Hepatic stellate cell (primary cell): ENCODE results near the gene ATP4A.
A peak's percentile ranks its signal among the peaks of the same experiment; 100 is the strongest.

Source experiments
- DNase-seq: peaks from one replicate; pipeline ENCODE4 v3.0.0; 2011; ENCODE audit warnings: low spot score

Gene ATP4A

GRCh38 chr19:35524181-35524837 lies 39.1 kb downstream of the ATP4A start:
- DNase-seq = no peak

GRCh38 chr19:35522745-35523327 lies 40.6 kb downstream of the ATP4A start:
- DNase-seq = no peak

DNA sequence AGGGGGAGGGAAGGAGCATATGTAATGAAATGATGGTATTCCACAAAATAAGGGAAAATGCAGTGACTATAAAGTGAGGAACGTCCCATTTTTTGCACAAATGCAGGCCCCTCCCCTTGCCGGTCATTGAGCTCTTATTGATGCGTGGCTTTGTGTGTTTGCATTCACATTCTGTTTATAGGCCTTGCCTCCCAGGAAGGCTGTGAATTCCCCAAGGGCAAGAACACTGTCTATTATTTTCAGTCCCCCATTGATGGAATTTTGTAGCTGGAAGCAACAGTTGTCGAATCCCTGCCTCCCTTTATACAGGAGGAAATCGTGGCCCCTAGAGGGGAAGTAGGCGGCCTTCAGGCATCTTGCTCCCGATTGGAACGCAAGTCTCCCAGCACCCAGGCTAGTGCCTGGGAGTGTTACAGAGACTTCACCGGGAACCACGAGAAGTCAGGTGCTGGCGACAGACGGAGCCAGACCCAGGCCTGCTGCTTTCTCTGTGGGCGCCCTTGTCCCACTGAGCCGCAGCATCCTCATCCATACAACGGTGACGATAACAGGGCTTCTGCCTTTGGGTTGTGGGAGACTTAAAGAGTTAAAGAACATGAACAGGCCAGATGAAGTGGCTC lies 42.2 kb downstream of the ATP4A start:
- no peak for DNase-seq

DNA sequence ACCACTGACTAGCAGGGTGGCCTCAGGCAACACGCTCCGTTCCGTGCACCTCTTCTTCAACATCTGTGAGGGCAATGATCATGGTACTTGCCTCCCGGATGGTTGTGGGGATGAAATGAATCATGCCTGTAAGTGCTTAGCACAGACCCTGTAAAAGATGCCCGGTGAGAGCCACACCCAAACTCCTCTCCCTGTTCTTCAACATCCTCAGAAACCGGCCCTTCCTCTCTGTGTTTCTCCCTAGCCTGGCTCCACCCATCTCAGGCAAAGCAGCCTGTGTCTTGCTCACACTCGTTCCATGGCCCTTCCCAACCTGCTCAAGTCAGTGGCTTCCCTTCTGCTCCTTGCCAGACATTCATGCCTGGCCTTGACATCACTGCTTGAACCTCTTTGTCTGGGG lies 44.2 kb downstream of the ATP4A start:
- DNase-seq = no peak

GRCh38 chr19:35518313-35518712 lies 45.1 kb downstream of the ATP4A start:
- DNase-seq = peak; percentile 94

GRCh38 chr19:35517342-35517741 lies 46.1 kb downstream of the ATP4A start:
- DNase-seq = no peak

- no peak for DNase-seq
These were observed 47.1 kb downstream of the ATP4A start for GRCh38 chr19:35516310-35516709.

DNA sequence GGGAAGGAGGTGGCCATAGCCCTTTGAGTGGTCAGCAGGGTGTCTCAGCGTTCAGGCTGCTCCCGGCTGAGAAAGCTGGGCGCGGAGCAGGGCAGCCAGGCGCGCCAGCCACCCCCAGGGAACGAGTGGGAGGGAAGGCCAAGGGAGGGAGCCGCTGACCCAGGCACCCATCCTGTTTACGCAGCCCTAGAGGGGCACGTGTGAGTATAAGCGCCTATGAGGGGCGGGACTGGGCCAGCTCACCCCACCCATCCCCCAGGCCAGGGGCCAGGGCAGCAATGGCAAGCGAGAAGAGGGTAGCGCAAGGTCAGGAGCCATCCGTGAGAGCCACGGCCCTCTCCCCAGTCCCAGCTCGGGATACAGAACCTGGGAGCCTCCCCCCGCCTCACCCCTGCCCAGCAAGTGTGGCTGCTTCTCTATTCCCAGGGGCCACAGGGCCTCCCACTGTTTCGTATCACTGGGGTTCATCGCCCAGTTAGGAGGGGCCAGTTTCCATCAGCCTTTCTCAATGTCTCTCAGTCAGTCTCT lies 49.1 kb downstream of the ATP4A start:
- DNase-seq = no peak

DNA sequence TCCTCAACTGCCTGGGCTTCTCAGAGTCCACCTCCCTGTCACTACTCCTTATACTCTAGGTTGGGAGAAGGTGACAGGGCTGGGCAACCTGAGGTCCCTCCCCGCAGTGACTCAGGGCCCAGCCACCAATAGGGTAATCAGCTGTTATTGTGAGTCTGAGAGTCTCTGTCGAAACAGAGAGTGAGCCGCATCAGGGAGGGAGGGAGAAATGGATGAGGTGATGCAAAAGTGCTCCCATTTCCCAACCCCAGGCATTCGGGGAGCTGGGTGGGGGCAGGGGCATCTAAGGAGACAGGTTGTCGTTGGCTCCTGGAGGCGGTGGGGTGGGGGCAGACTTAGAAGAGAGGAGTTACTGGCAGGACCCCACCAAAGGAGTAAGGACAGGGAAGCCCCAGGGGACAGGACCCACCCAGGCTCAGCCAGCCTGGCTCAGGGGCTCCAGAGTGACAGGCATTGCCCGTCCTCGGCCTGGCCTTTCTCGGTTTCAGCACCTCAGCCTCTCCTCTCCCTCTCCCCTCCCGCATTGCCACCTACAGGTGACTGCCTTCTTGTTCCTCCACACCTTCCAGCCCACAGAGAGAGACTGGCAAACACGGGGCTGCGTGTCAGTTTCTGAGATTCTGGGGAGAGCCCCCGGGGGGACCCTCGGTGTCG lies 49.7 kb downstream of the ATP4A start, which contains the start of gene DMKN:
Gene DMKN, minus strand, starts transcription at position 22 of the 654 bp plus-strand sequence. CDS start 174 bp downstream, outside the sequence.
- DNase-seq = no peak

- DNase-seq = no peak
These were observed 50.4 kb downstream of the ATP4A start for GRCh38 chr19:35512831-35513627.

- no peak for DNase-seq
These were observed 52.1 kb downstream of the ATP4A start for GRCh38 chr19:35511337-35511736.

DNA sequence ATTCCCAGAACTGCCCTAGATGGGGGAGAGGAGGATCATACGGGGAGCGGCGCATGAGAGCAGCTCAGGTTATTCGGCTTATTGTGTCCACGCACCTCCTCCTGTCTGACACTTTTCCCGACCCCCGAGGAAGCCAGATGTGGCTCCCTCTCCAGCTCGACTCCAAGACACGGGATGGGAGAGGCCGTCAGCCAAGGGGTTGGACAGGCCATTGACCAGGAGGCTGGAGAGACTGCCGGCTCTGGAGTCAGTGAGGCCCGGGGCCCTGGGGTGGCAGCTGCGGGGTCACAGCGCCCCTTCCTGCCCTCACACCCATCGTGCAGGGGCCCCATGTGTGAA lies 52.9 kb downstream of the ATP4A start:
- DNase-seq = no peak

GRCh38 chr19:35509861-35510625 lies 53.4 kb downstream of the ATP4A start:
- peak; percentile 79 for DNase-seq

DNA sequence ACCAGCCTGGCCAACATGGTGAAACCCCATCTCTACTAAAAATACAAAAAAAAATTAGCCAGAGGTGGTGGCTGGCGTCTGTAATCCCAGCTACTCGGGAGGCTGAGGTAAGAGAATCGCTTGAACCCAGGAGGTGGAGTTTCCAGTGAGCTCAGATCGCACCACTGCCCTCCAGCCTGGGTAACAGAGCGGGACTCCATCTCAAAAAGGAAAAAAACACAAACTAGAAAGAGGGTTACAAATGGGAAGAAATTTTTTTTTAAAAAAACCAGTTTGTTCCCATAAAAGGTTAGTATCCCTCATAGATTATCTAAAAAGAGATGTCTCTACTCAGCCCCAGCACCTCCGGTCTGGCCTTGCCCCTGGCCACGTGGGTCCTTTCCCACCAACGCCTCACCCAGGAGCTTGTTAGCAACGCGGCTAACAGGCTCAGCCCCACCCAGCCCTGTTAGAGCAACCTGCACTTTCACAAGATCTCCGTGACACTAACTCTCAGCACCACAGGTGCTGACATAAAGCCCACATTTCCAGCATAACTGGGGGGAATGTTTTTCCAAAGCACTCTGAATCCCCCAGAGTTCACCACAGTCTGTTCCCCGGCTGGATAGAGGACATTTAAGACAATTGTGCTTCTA lies 54.3 kb downstream of the ATP4A start:
- no peak for DNase-seq

GRCh38 chr19:35508129-35508528 lies 55.3 kb downstream of the ATP4A start:
- DNase-seq = no peak

- no peak for DNase-seq
These were observed 55.9 kb downstream of the ATP4A start for GRCh38 chr19:35507561-35507960.

GRCh38 chr19:35506011-35506410 lies 57.4 kb downstream of the ATP4A start:
- DNase-seq = no peak

GRCh38 chr19:35502751-35503150 lies 60.7 kb downstream of the ATP4A start:
- no peak for DNase-seq

- DNase-seq = no peak
These were observed 61.8 kb downstream of the ATP4A start for GRCh38 chr19:35501684-35502083.

DNA sequence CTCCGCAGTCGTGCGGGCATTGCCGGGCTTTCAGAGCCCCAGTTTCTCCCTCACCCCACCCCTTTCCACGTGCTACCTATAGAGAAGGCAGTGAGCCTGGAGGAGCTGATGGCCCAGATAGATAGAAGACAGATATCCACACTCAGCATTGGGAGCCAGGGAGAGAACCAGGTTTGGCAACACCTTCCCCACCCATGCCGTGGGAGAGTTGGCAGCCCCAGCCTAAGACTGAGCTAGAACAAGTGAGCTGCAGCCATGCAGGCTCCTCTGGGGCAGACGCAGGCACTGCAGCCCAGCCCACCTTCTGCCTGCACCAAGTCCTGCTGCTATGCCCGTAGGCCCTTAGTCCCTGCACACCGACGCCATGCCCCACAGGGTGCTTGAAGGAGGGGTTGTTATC lies 62.8 kb downstream of the ATP4A start:
- no peak for DNase-seq
